ENCODE measurements around the gene HOXA7.
A peak's percentile ranks its signal among the peaks of the same experiment; 100 is the strongest.

Gene HOXA7

GRCh38 chr7:27182285-27182841 is 25.9 kb upstream of the HOXA7 start:
- no peak for DNase-seq

- DNase-seq = peak; percentile 0
Observed at GRCh38 chr7:27181795-27182275, 25.4 kb upstream of the HOXA7 start.

GRCh38 chr7:27180431-27181420 is 24.3 kb upstream of the HOXA7 start:
- peak; percentile 0 for DNase-seq

GRCh38 chr7:27179503-27180430 is 23.3 kb upstream of the HOXA7 start:
- peak; percentile 74 for DNase-seq

GRCh38 chr7:27179030-27179429 is 22.6 kb upstream of the HOXA7 start:
- no peak for DNase-seq

- no peak for DNase-seq
Observed at GRCh38 chr7:27178366-27178765, 21.9 kb upstream of the HOXA7 start.

- DNase-seq = peak; percentile 0
Observed at GRCh38 chr7:27177795-27178320, 21.4 kb upstream of the HOXA7 start.

GRCh38 chr7:27176962-27177794 is 20.7 kb upstream of the HOXA7 start:
- DNase-seq = peak; percentile 0

- DNase-seq = peak; percentile 0
Observed at GRCh38 chr7:27176524-27176845, 20.0 kb upstream of the HOXA7 start.

GRCh38 chr7:27175626-27176523 is 19.4 kb upstream of the HOXA7 start:
- DNase-seq = peak; percentile 0

- DNase-seq = peak; percentile 1
Observed at GRCh38 chr7:27174874-27175625, 18.6 kb upstream of the HOXA7 start.

- peak; percentile 9 for DNase-seq
Observed at GRCh38 chr7:27173956-27174873, 17.7 kb upstream of the HOXA7 start, which contains the start of gene HOXA10. Gene HOXA10 (minus strand): TSS chr7:27174320. CDS start chr7:27174306, 14 bp downstream.

- peak; percentile 37 for DNase-seq
Observed at GRCh38 chr7:27173511-27173955, 17.1 kb upstream of the HOXA7 start.

- DNase-seq = peak; percentile 19
Observed at GRCh38 chr7:27172823-27173510, 16.5 kb upstream of the HOXA7 start.

- DNase-seq = peak; percentile 3
Observed at GRCh38 chr7:27172315-27172774, 15.9 kb upstream of the HOXA7 start.

- DNase-seq = peak; percentile 6
Observed at GRCh38 chr7:27171637-27172314, 15.3 kb upstream of the HOXA7 start.

- DNase-seq = peak; percentile 1
Observed at GRCh38 chr7:27171325-27171636, 14.8 kb upstream of the HOXA7 start.
